RWPE2 (cell line): Measurements from ENCODE around the gene PTHLH.

ENCODE experiments used
- ATAC-seq: fragments of 200-7000 bp; cut with Tn5 transposase; 3 replicates; pipeline ENCODE4 v1.9.1; 2021; ENCODE audit warnings: low read depth
- DNase-seq: peaks from one replicate; pipeline ENCODE4 v3.0.0-alpha.2; 2020; ENCODE audit warnings: low spot score
- H3K27ac ChIP-seq: fragments of 450-650 bp; 2 replicates; pipeline ENCODE4 v1.5.1; 2017; ENCODE audit warnings: mild to moderate bottlenecking; ENCODE audit not compliant: poor library complexity, severe bottlenecking
- H3K27me3 ChIP-seq: fragments of 250-450 bp; sonication (Bioruptor Pico); 2 replicates; pipeline ENCODE4 v1.5.1; 2021; ENCODE audit warnings: mild to moderate bottlenecking, moderate library complexity; ENCODE audit not compliant: insufficient read depth, poor library complexity, severe bottlenecking
- H3K36me3 ChIP-seq: fragments of 250-450 bp; sonication (Bioruptor Pico); 2 replicates; pipeline ENCODE4 v1.5.1; 2020; ENCODE audit warnings: low read depth, mild to moderate bottlenecking, moderate library complexity
- H3K4me1 ChIP-seq: fragments of 250-450 bp; sonication (Bioruptor Pico); 2 replicates; pipeline ENCODE4 v1.5.1; 2021; ENCODE audit warnings: mild to moderate bottlenecking, moderate library complexity; ENCODE audit not compliant: insufficient read depth, poor library complexity, severe bottlenecking
- H3K4me3 ChIP-seq: fragments of 250-450 bp; sonication (Bioruptor Pico); 2 replicates; pipeline ENCODE4 v1.5.1; 2021; ENCODE audit warnings: mild to moderate bottlenecking, moderate library complexity; ENCODE audit not compliant: severe bottlenecking
- H3K9me3 ChIP-seq: fragments of 250-450 bp; sonication (Bioruptor Pico); 2 replicates; pipeline ENCODE4 v1.5.1; 2021; ENCODE audit warnings: mild to moderate bottlenecking, moderate library complexity; ENCODE audit not compliant: severe bottlenecking
- TF ChIP-seq, protein P1 (sequence below): fragments of 450-650 bp; IDR thresholded peaks from one replicate; pipeline ENCODE4 v1.5.1; 2017; ENCODE audit warnings: mild to moderate bottlenecking, moderate library complexity; ENCODE audit not compliant: poor library complexity, severe bottlenecking

The PTHLH gene

DNA sequence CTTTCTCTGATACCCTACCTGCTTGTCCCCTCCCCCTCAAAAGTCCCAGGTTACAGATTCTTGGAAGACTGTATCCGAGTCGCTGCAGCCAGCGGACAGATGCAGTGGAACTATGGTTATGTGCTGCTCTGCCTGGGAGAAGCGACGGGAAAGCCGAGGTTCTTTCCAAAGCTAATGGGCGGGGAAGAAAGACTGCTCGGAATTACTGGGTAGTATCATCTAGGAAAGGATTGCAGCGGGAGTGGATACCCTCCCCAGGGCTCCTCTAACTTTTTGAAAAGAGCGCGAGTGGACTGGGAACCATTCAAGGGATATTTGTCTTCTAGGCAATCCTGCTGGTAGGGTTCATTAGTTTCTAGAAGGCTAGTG lies 1.4 kb downstream of the PTHLH start:
- H3K4me1 ChIP-seq, result peaks cover 34% of the 10 kb centered on the region
- DNase-seq (no peak), ATAC-seq (no peak)
- H3K9me3 ChIP-seq, result no peaks in the 10 kb centered on the region
- TF ChIP-seq, protein P1, sequence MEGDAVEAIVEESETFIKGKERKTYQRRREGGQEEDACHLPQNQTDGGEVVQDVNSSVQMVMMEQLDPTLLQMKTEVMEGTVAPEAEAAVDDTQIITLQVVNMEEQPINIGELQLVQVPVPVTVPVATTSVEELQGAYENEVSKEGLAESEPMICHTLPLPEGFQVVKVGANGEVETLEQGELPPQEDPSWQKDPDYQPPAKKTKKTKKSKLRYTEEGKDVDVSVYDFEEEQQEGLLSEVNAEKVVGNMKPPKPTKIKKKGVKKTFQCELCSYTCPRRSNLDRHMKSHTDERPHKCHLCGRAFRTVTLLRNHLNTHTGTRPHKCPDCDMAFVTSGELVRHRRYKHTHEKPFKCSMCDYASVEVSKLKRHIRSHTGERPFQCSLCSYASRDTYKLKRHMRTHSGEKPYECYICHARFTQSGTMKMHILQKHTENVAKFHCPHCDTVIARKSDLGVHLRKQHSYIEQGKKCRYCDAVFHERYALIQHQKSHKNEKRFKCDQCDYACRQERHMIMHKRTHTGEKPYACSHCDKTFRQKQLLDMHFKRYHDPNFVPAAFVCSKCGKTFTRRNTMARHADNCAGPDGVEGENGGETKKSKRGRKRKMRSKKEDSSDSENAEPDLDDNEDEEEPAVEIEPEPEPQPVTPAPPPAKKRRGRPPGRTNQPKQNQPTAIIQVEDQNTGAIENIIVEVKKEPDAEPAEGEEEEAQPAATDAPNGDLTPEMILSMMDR, result no peak
- H3K27ac ChIP-seq, result peak overlapping the region; percentile 96
- H3K4me3 ChIP-seq, result peak overlapping the region; percentile 58
- no peaks in the 10 kb centered on the region for H3K27me3 ChIP-seq
- H3K36me3 ChIP-seq, result peaks cover 30% of the 10 kb centered on the region

- DNase-seq, result no peak
- peaks cover 39% of the 10 kb centered on the region for H3K4me1 ChIP-seq
- peak overlapping the region; percentile 96 for H3K27ac ChIP-seq
- H3K36me3 ChIP-seq, result peaks cover 34% of the 10 kb centered on the region
- peak overlapping the region; percentile 58 for H3K4me3 ChIP-seq
- TF ChIP-seq, protein P1, result peak; percentile 5
- peak; percentile 13; the same call in 2 of the 3 replicates for ATAC-seq
- no peaks in the 10 kb centered on the region for H3K27me3 ChIP-seq
- H3K9me3 ChIP-seq, result no peaks in the 10 kb centered on the region
Measured at GRCh38 chr12:27970401-27971120, 2.0 kb downstream of the PTHLH start.

GRCh38 chr12:27969624-27970400 lies 2.7 kb downstream of the PTHLH start:
- peak; percentile 48 for ATAC-seq

GRCh38 chr12:27968972-27969623 lies 3.4 kb downstream of the PTHLH start:
- peaks cover 48% of the 10 kb centered on the region for H3K36me3 ChIP-seq
- H3K4me1 ChIP-seq, result peaks cover 37% of the 10 kb centered on the region
- TF ChIP-seq, protein P1, result no peak
- H3K27ac ChIP-seq, result peak overlapping the region; percentile 96
- no peaks in the 10 kb centered on the region for H3K27me3 ChIP-seq
- H3K4me3 ChIP-seq, result peak overlapping the region; percentile 58
- ATAC-seq (no peak), DNase-seq (no peak)
- no peaks in the 10 kb centered on the region for H3K9me3 ChIP-seq

More at GRCh38 chr12:27969624-27970400, 2.7 kb downstream of the PTHLH start:
- H3K4me1 ChIP-seq, result peaks cover 44% of the 10 kb centered on the region
- TF ChIP-seq, protein P1, result peak; percentile 33
- peak; percentile 68 for DNase-seq
- peaks cover 41% of the 10 kb centered on the region for H3K36me3 ChIP-seq
- H3K27ac ChIP-seq, result peak overlapping the region; percentile 96
- H3K9me3 ChIP-seq, result no peaks in the 10 kb centered on the region
- no peaks in the 10 kb centered on the region for H3K27me3 ChIP-seq
- H3K4me3 ChIP-seq, result peak overlapping the region; percentile 58
